C4-2B (cell line): ENCODE results near the gene DNAH14.
"Not testable (repeated sequence)": the region's sequence is repeated elsewhere in the genome, so short reads cannot be mapped to it uniquely, and the experiment has no call there.

Source experiments
- H3K27ac ChIP-seq: fragments of 450-650 bp; 2 replicates; pipeline ENCODE4 v1.5.1; 2017
- ZFX ChIP-seq: fragments of 450-650 bp; IDR thresholded peaks from 2 replicates; pipeline ENCODE4 v1.6.1; 2017
- TF ChIP-seq, protein P1 (sequence below): fragments of 450-650 bp; conservative IDR thresholded peaks from 2 replicates; pipeline ENCODE4 v1.5.1; 2017; ENCODE audit warnings: mild to moderate bottlenecking

The DNAH14 gene

DNA sequence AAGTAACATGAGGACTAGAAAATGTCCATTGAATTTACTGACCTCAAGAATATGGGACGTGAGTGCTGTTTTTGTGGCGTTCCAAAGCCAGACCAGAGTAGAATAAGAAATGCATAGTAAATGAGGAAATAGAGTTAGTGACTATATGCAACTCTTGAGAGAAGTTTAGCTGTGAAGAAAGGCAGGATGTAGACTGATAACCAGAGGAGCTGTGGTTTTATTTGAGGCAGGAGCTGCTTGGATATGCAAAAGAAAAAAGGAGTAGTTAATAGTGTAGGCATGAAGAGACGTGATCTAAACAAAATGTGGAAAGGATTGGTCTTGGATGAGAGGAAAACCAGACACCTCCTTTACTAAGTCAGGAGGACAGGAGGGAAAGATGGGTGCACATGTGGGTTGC is 28.2 kb downstream of the DNAH14 start:
- TF ChIP-seq, protein P1, sequence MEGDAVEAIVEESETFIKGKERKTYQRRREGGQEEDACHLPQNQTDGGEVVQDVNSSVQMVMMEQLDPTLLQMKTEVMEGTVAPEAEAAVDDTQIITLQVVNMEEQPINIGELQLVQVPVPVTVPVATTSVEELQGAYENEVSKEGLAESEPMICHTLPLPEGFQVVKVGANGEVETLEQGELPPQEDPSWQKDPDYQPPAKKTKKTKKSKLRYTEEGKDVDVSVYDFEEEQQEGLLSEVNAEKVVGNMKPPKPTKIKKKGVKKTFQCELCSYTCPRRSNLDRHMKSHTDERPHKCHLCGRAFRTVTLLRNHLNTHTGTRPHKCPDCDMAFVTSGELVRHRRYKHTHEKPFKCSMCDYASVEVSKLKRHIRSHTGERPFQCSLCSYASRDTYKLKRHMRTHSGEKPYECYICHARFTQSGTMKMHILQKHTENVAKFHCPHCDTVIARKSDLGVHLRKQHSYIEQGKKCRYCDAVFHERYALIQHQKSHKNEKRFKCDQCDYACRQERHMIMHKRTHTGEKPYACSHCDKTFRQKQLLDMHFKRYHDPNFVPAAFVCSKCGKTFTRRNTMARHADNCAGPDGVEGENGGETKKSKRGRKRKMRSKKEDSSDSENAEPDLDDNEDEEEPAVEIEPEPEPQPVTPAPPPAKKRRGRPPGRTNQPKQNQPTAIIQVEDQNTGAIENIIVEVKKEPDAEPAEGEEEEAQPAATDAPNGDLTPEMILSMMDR: no peak
- TF ChIP-seq ZFX: no peak
- no peak overlapping the region for H3K27ac ChIP-seq

DNA sequence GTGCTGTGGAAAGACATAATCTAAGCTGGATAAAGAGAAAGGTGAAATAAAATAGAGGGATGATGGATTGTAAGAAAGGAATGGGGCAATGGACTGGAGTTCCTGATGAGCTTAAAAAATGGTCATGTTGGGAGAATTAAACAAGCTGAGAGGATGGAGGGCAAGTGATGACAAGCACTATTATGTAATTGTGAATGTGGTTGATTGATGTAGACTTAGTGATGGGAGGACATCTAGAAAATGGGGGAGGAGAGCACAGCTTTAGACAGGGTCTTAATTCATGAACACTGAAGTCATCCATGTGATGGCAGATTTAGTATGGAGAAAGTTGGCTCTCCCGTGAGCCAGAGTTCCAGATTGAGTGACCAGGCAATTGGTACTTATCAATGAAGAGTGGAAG is 29.0 kb downstream of the DNAH14 start:
- TF ChIP-seq ZFX: no peak
- TF ChIP-seq, protein P1: no peak
- H3K27ac ChIP-seq: no peak overlapping the region

DNA sequence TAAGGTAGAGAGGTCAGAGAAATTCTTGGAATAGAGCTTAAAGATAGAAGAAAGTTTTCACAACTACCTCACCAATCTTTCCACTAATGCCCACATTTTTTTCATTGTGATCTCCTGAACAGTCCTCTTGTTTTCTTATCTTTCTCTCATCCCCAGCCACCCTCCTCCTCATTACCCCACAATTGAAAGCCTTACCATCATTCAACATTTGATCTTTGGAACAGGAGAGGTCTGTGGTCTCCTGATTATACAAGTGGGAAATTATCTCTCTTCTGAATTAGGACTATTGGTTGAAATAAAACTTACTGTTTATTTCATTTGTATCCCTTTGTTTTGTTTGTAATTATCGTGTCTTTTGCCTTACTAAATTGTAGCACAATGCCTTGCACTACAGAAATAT is 29.6 kb downstream of the DNAH14 start:
- TF ChIP-seq, protein P1: no peak
- no peak for TF ChIP-seq ZFX
- H3K27ac ChIP-seq: no peak overlapping the region

DNA sequence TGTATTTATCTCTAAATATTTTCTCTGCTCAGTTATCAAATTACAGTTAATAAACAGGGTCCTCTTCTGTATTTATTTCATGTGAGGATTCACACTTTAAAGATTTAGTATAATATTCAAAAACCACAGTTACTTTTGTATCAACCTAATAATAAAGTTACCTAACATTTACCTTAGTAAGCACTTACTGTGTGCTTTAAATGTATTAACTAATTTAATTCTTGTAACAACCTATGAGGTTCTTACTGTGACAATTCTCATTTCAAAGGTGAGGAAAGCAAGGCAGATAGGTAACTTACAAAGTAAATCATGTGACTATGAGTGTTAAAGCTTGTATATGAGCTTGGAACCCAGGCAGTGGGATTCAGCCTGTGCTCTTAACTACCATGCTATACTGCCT is 30.2 kb downstream of the DNAH14 start:
- no peak overlapping the region for H3K27ac ChIP-seq
- no peak for TF ChIP-seq ZFX
- TF ChIP-seq, protein P1: no peak

DNA sequence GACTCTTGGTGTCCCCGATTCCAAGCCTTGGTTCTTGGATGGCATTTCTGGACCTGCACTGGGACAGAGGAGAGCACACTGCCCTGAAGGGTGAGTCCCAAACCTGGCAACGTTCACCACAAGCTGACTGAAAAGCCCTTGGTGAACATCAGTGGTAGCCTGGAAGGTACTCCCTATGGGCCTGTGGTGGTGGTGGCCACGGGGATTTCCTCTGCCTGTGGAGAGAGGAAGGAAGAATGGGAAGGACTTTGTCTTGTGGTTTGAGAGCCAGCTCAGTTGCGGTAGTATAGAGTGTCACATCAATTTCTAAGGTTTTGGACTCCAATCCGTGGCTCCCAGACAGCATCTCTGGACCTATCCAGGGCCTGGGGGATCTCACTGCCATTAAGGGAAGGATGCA is 50.7 kb downstream of the DNAH14 start:
- TF ChIP-seq, protein P1: no peak
- TF ChIP-seq ZFX: no peak
- H3K27ac ChIP-seq: no peak overlapping the region

DNA sequence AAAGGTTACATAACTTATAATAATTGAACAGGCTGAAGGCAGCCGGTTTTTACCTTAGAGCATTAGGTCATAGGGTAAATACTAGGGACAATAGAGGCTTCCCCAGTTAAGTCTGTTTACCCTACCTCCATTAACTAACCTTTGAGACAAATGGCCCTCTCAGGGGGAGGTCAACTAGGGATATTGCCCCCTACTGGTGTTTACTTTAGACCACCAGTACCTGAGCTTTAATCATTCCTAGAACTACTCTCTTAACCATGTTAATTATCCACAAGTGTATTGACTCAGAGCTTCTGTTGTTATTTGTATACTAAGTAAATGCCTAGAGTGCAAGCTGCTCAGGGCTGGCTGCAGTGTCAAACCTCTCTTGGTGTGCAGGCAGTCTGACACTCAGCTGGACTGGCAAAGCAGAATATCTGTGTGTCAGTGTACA is 52.5 kb downstream of the DNAH14 start:
- H3K27ac ChIP-seq: not testable (repeated sequence)

DNA sequence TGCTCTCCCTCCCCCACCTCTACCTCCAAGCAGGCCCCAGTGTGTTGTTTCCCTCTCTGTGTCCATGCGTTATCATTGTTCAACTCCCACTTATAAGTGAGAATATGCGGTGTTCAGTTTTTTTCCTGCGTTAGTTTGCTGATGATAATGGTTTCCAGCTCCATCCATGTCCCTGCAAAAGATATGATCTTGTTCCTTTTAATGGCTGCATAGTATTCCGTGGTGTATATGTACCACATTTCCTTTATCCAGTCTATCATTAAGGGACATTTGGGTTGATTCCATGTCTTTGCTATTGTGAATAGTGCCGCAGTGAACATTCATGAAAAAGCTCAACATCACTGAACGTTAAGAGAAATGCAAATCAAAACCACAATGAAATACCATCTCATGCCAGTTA is 58.6 kb downstream of the DNAH14 start:
- H3K27ac ChIP-seq: no peak overlapping the region
- TF ChIP-seq ZFX: no peak
- TF ChIP-seq, protein P1: no peak

DNA sequence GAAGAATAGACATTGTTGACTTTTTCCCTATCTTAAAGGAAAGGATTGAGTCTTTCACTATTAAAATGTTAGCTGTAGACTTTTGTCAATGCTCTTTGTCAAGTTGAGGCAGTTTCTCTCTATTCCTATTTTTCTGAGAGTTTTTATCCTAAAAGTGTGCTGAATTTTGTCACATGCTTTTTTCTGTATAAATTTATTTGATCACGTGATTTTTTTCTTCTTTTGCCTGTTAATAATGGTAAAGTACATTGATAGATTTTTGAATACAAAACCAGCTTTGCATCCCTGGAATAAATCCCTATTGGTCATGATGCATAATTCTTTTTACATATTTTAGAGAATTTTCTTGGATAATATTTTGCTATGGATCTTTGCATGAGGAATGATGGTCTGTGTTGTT is 60.1 kb downstream of the DNAH14 start:
- no peak for TF ChIP-seq ZFX
- TF ChIP-seq, protein P1: no peak
- no peak overlapping the region for H3K27ac ChIP-seq

DNA sequence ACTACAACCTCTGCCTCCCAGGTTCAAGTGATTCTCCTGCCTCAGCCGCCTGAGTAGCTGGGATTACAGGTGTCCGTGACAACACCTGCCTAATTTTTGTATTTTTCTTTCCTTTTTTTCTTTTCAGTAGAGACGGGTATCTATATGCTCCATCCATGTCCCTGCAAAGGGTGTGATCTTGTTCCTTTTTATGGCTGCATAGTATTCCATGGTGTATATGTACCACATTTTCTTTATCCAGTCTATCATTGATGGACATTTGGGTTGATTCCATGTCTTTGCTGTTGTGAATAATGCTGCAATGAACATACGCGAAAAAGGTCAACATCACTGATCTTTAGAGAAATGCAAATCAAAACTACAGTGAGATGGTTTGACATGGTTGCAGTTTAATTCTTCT is 62.1 kb downstream of the DNAH14 start:
- not testable (repeated sequence) for H3K27ac ChIP-seq
